Trophoblast cell (in vitro differentiated cells and primary cell): ENCODE measurements around the gene PFKFB3.

ENCODE experiments used
- DNase-seq, 2 donors: peaks; one replicate each; pipeline ENCODE4 v3.0.0-alpha.2; 2016
- H2AFZ ChIP-seq: 2 replicates; pipeline ENCODE4 v1.6.1; 2013; ENCODE audit warnings: low read length, moderate library complexity, mild to moderate bottlenecking; ENCODE audit not compliant: insufficient read depth, poor library complexity
- H2AK5ac ChIP-seq: 2 replicates; pipeline ENCODE4 v1.6.1; 2013; ENCODE audit warnings: mild to moderate bottlenecking, low read length
- H2BK120ac ChIP-seq: 2 replicates; pipeline ENCODE4 v1.6.1; 2013; ENCODE audit warnings: low read length, mild to moderate bottlenecking, moderate library complexity; ENCODE audit not compliant: insufficient read depth, poor library complexity
- H2BK12ac ChIP-seq: 2 replicates; pipeline ENCODE4 v1.6.1; 2013; ENCODE audit warnings: mild to moderate bottlenecking, low read length, moderate library complexity
- H2BK5ac ChIP-seq: 2 replicates; pipeline ENCODE4 v1.6.1; 2013; ENCODE audit warnings: low read length, low read depth, moderate library complexity, mild to moderate bottlenecking; ENCODE audit not compliant: poor library complexity
- H3K14ac ChIP-seq: 2 replicates; pipeline ENCODE4 v1.6.1; 2013; ENCODE audit warnings: mild to moderate bottlenecking, low read length
- H3K18ac ChIP-seq: 2 replicates; pipeline ENCODE4 v1.6.1; 2013; ENCODE audit warnings: mild to moderate bottlenecking, low read length
- H3K23ac ChIP-seq: 2 replicates; pipeline ENCODE4 v1.6.1; 2013; ENCODE audit warnings: low read length
- H3K27ac ChIP-seq: 2 replicates; pipeline ENCODE4 v1.5.1; 2013; ENCODE audit warnings: low read depth, mild to moderate bottlenecking, inconsistent platforms, low read length, moderate library complexity
- H3K27me3 ChIP-seq: 2 replicates; pipeline ENCODE4 v1.6.1; 2013; ENCODE audit warnings: inconsistent platforms, mild to moderate bottlenecking, low read length, moderate library complexity; ENCODE audit not compliant: insufficient read depth
- H3K36me3 ChIP-seq, 2 experiments: 1 replicate in 1 of 2; 2 replicates in 1 of 2; pipeline ENCODE4 v1.6.1; 2013; ENCODE audit warnings: low read length in 2 of 2, mild to moderate bottlenecking in 2 of 2, moderate library complexity in 1 of 2; ENCODE audit not compliant: insufficient read depth in 2 of 2, control insufficient read depth in 1 of 2
- H3K4ac ChIP-seq: 2 replicates; pipeline ENCODE4 v1.6.1; 2013; ENCODE audit warnings: low read depth, mild to moderate bottlenecking, low read length, moderate library complexity
- H3K4me1 ChIP-seq, 2 experiments: 1 replicate in 1 of 2; 2 replicates in 1 of 2; pipeline ENCODE4 v1.6.1; 2013; ENCODE audit warnings: low read length in 2 of 2, mild to moderate bottlenecking in 2 of 2, moderate library complexity in 1 of 2; ENCODE audit not compliant: insufficient read depth in 2 of 2, control insufficient read depth in 1 of 2
- H3K4me2 ChIP-seq: 2 replicates; pipeline ENCODE4 v1.6.1; 2013; ENCODE audit warnings: inconsistent platforms, mild to moderate bottlenecking, low read length, moderate library complexity
- H3K4me3 ChIP-seq: 2 replicates; pipeline ENCODE4 v1.5.1; 2013; ENCODE audit warnings: mild to moderate bottlenecking, low read depth, low read length, inconsistent platforms
- H3K79me1 ChIP-seq: one replicate; pipeline ENCODE4 v1.6.1; 2013; ENCODE audit warnings: low read length
- H3K79me2 ChIP-seq: 2 replicates; pipeline ENCODE4 v1.6.1; 2013; ENCODE audit warnings: low read length, mild to moderate bottlenecking; ENCODE audit not compliant: control insufficient read depth, insufficient read depth, poor library complexity
- H3K9ac ChIP-seq: 2 replicates; pipeline ENCODE4 v1.6.1; 2013; ENCODE audit warnings: mild to moderate bottlenecking, low read length
- H3K9me3 ChIP-seq: 2 replicates; pipeline ENCODE4 v1.6.1; 2013; ENCODE audit warnings: low read depth, mild to moderate bottlenecking, control low read depth, inconsistent platforms, low read length; ENCODE audit not compliant: insufficient read depth
- H4K12ac ChIP-seq: 2 replicates; pipeline ENCODE4 v1.6.1; 2013; ENCODE audit warnings: low read depth, mild to moderate bottlenecking, low read length, moderate library complexity
- H4K8ac ChIP-seq: 2 replicates; pipeline ENCODE4 v1.6.1; 2013; ENCODE audit warnings: low read depth, mild to moderate bottlenecking, low read length, moderate library complexity
- H4K91ac ChIP-seq: one replicate; pipeline ENCODE4 v1.6.1; 2013; ENCODE audit warnings: low read depth, mild to moderate bottlenecking, low read length, moderate library complexity
- WGBS: extraction: QIAGEN DNeasy Blood & Tissue Kit; methylation state at CpG from one replicate; pipeline ENCODE4 v1.1.7; 2013; ENCODE audit warnings: missing lambda C conversion rate; ENCODE audit not compliant: insufficient read length, insufficient coverage; ENCODE audit errors: extremely low coverage; 5-methylcytosine and 5-hydroxymethylcytosine counted together

PFKFB3 gene

GRCh38 chr10:6170638-6171037 lies 32.1 kb upstream of the PFKFB3 start:
- Histone ChIP-seq H3K4me2 (no peak overlapping the region), H3K79me1 (peaks cover 3% of the 10 kb centered on the region), H3K14ac (no peak overlapping the region), H4K8ac (no peak overlapping the region), H3K23ac (no peak overlapping the region), H3K4me3 (no peak overlapping the region), H3K27me3 (no peaks in the 10 kb centered on the region), H3K18ac (no peak overlapping the region), H2AK5ac (no peak overlapping the region), H3K36me3 (peaks cover 0 to 4% of the 10 kb centered on the region in 2 experiments), H4K91ac (no peak overlapping the region), H3K27ac (no peak overlapping the region), H2BK12ac (no peak overlapping the region), H3K9ac (no peak overlapping the region), H4K12ac (no peak overlapping the region), H3K4me1 (peaks cover 3 to 9% of the 10 kb centered on the region in 2 experiments), H3K4ac (no peak overlapping the region), H2BK120ac (no peak overlapping the region), H3K79me2 (peaks cover 2% of the 10 kb centered on the region), H3K9me3 (peaks cover 2% of the 10 kb centered on the region), H2AFZ (no peak overlapping the region), H2BK5ac (no peak overlapping the region)
- DNase-seq, result peak in 1 of 2 donors; percentile 42
- WGBS, result no CpG with 5 or more reads among the region's 2 CpGs

- Histone ChIP-seq H3K36me3 (peaks cover 0 to 4% of the 10 kb centered on the region in 2 experiments), H4K8ac (no peak overlapping the region), H3K27ac (no peak overlapping the region), H3K79me1 (no peaks in the 10 kb centered on the region), H2BK120ac (no peak overlapping the region), H2BK5ac (no peak overlapping the region), H3K23ac (no peak overlapping the region), H3K18ac (no peak overlapping the region), H3K14ac (no peak overlapping the region), H3K9ac (no peak overlapping the region), H2BK12ac (no peak overlapping the region), H3K27me3 (no peaks in the 10 kb centered on the region), H4K12ac (peak overlapping the region; percentile 11), H2AFZ (no peak overlapping the region), H3K4me2 (no peak overlapping the region), H3K4ac (no peak overlapping the region), H4K91ac (no peak overlapping the region), H3K9me3 (peaks cover 2% of the 10 kb centered on the region), H3K79me2 (peaks cover under 1% of the 10 kb centered on the region), H2AK5ac (no peak overlapping the region), H3K4me1 (peaks cover 4 to 7% of the 10 kb centered on the region in 2 experiments), H3K4me3 (no peak overlapping the region)
- peak; percentile 45 to 50 for DNase-seq
- no CpG with 5 or more reads among the region's 23 CpGs for WGBS
Measured at GRCh38 chr10:6171881-6172695, 30.6 kb upstream of the PFKFB3 start.

DNA sequence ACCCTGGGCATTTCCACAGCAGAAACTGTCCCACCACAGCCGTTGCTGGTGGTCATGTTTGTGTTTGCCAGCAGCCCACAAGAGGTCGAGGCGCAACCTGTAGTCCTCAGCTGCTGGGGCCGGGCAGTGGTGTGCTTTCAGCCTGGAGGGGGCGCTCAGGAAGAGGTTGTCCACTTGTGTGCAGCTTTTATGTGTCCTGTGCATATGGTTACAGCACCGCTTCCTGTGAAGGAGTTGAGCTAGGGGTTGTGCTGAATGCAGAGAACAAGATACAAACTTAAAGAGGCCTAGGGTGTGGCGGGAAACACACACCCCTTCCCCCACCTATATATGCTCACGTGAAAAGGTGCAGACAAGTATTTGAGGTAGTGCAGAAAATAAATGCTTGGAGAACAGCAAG lies 29.5 kb upstream of the PFKFB3 start:
- no peak overlapping the region for H4K91ac ChIP-seq
- peaks cover 0 to 4% of the 10 kb centered on the region in 2 experiments for H3K36me3 ChIP-seq
- H3K23ac ChIP-seq, result no peak overlapping the region
- no peak overlapping the region for H3K27ac ChIP-seq
- no peaks in the 10 kb centered on the region for H3K27me3 ChIP-seq
- H3K4me2 ChIP-seq, result no peak overlapping the region
- no peak overlapping the region for H3K18ac ChIP-seq
- peaks cover 3 to 4% of the 10 kb centered on the region in 2 experiments for H3K4me1 ChIP-seq
- H3K79me2 ChIP-seq, result no peaks in the 10 kb centered on the region
- peak overlapping the region; percentile 34 for H2BK12ac ChIP-seq
- no peak overlapping the region for H3K9ac ChIP-seq
- DNase-seq, result no peak
- H2BK5ac ChIP-seq, result no peak overlapping the region
- H3K14ac ChIP-seq, result no peak overlapping the region
- no peak overlapping the region for H2AFZ ChIP-seq
- no peak overlapping the region for H4K8ac ChIP-seq
- no peaks in the 10 kb centered on the region for H3K79me1 ChIP-seq
- H3K4me3 ChIP-seq, result no peak overlapping the region
- H2AK5ac ChIP-seq, result no peak overlapping the region
- H3K9me3 ChIP-seq, result peaks cover 2% of the 10 kb centered on the region
- H4K12ac ChIP-seq, result no peak overlapping the region
- no CpG with 5 or more reads among the region's 8 CpGs for WGBS
- H2BK120ac ChIP-seq, result no peak overlapping the region
- H3K4ac ChIP-seq, result no peak overlapping the region

GRCh38 chr10:6174201-6174874 lies 28.4 kb upstream of the PFKFB3 start:
- peaks cover 3 to 4% of the 10 kb centered on the region in 2 experiments for H3K4me1 ChIP-seq
- H3K9me3 ChIP-seq, result peaks cover 1% of the 10 kb centered on the region
- WGBS, result no CpG with 5 or more reads among the region's 22 CpGs
- no peak overlapping the region for H2AK5ac ChIP-seq
- no peak for DNase-seq
- H2BK12ac ChIP-seq, result no peak overlapping the region
- peaks cover 0 to 4% of the 10 kb centered on the region in 2 experiments for H3K36me3 ChIP-seq
- no peaks in the 10 kb centered on the region for H3K79me2 ChIP-seq
- H3K4me3 ChIP-seq, result no peak overlapping the region
- no peak overlapping the region for H3K27ac ChIP-seq
- no peaks in the 10 kb centered on the region for H3K27me3 ChIP-seq
- no peak overlapping the region for H4K12ac ChIP-seq
- H2BK5ac ChIP-seq, result no peak overlapping the region
- no peak overlapping the region for H3K23ac ChIP-seq
- no peak overlapping the region for H3K4me2 ChIP-seq
- no peak overlapping the region for H2AFZ ChIP-seq
- no peak overlapping the region for H4K91ac ChIP-seq
- H3K4ac ChIP-seq, result no peak overlapping the region
- H3K9ac ChIP-seq, result no peak overlapping the region
- peak overlapping the region; percentile 53 for H3K18ac ChIP-seq
- H4K8ac ChIP-seq, result no peak overlapping the region
- H3K14ac ChIP-seq, result no peak overlapping the region
- H3K79me1 ChIP-seq, result no peaks in the 10 kb centered on the region
- H2BK120ac ChIP-seq, result no peak overlapping the region
